Endothelial cell (in vitro differentiated cells): ENCODE data around the gene CD33. TPM values are rescaled to one million over a fixed set of nuclear protein-coding genes. Genes with fewer than 3 reads are reported as not detected.

Source experiments
- DNase-seq: peaks from one replicate; pipeline ENCODE4 v3.0.0; 2021; ENCODE audit warnings: low spot score
- H3K27ac Mint-ChIP-seq: one replicate; pipeline ENCODE4 v1.8.0; 2021; ENCODE audit warnings: mixed read lengths, inconsistent platforms; ENCODE audit not compliant: unreplicated experiment
- H3K27me3 Mint-ChIP-seq: one replicate; pipeline ENCODE4 v1.8.0; 2021; ENCODE audit warnings: mild to moderate bottlenecking, moderate library complexity, mixed read lengths, inconsistent platforms; ENCODE audit not compliant: unreplicated experiment
- H3K36me3 Mint-ChIP-seq: one replicate; pipeline ENCODE4 v1.8.0; 2021; ENCODE audit warnings: mild to moderate bottlenecking, low read depth, mixed read lengths, inconsistent platforms; ENCODE audit not compliant: unreplicated experiment
- H3K4me1 Mint-ChIP-seq: one replicate; pipeline ENCODE4 v1.8.0; 2021; ENCODE audit warnings: mild to moderate bottlenecking, mixed read lengths, inconsistent platforms; ENCODE audit not compliant: unreplicated experiment
- H3K4me3 Mint-ChIP-seq: one replicate; pipeline ENCODE4 v1.8.0; 2021; ENCODE audit warnings: mild to moderate bottlenecking, mixed read lengths, inconsistent platforms; ENCODE audit not compliant: unreplicated experiment
- H3K9me3 Mint-ChIP-seq: one replicate; pipeline ENCODE4 v1.8.0; 2021; ENCODE audit warnings: mixed read lengths, inconsistent platforms; ENCODE audit not compliant: unreplicated experiment
- CTCF ChIP-seq: fragments of 200-600 bp; sonication (generic); IDR thresholded peaks from one replicate; pipeline ENCODE4 v1.5.0; 2021; ENCODE audit warnings: antibody characterized with exemption; ENCODE audit not compliant: unreplicated experiment
- total RNA-seq: library from RNA; stranded (reverse); fragmentation: NEBNext Ultra II Directional; extraction: Animal tissue kit (Norgen Biotek cat#: 25700); gene quantifications from one replicate; pipeline ENCODE4 v1.2.1, GENCODE V29; 2021; ENCODE audit not compliant: unreplicated experiment

CD33 gene
- total RNA-seq, 1 donor from 2014 or later, result 21.7 TPM

DNA sequence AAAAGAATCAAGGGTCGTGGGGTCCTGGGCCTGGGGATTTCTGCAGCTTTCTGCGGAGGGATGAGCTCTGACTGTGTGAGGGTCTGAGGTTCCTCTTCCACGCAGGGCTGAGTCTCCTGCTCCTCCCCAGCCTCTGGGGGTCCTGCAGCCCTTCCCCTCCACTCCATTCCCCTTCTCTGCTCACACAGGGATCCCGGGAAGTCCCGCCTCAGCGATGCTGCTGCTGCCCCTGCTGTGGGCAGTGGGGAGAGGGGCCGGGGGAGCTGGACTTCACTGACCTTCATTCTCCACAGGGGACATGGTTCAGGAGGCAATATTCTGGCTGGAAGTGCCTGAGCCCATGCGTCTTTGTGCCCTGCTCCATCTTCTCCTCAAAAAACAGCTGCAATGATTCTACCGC is 26.2 kb upstream of the CD33 start:
- DNase-seq, result no peak

GRCh38 chr19:51200071-51200666 is 24.7 kb upstream of the CD33 start:
- Mint-ChIP-seq H3K36me3 (no peaks in the 10 kb centered on the region), H3K4me1 (peaks cover 12% of the 10 kb centered on the region), H3K27me3 (peaks cover 7% of the 10 kb centered on the region), H3K4me3 (no peak overlapping the region), H3K27ac (no peak overlapping the region), H3K9me3 (no peaks in the 10 kb centered on the region)
- TF ChIP-seq CTCF, result no peak
- DNase-seq, result no peak

More for the DNA sequence above, 26.2 kb upstream of the CD33 start:
- no peak for TF ChIP-seq CTCF
- Mint-ChIP-seq H3K4me3 (no peak overlapping the region), H3K36me3 (no peaks in the 10 kb centered on the region), H3K4me1 (peaks cover 7% of the 10 kb centered on the region), H3K27me3 (peaks cover 6% of the 10 kb centered on the region), H3K9me3 (no peaks in the 10 kb centered on the region), H3K27ac (no peak overlapping the region)

- H3K4me3 Mint-ChIP-seq, result no peak overlapping the region
- DNase-seq, result no peak
- no peak for TF ChIP-seq CTCF
- peaks cover 7% of the 10 kb centered on the region for H3K27me3 Mint-ChIP-seq
- H3K9me3 Mint-ChIP-seq, result no peaks in the 10 kb centered on the region
- H3K36me3 Mint-ChIP-seq, result no peaks in the 10 kb centered on the region
- no peak overlapping the region for H3K27ac Mint-ChIP-seq
- peaks cover 12% of the 10 kb centered on the region for H3K4me1 Mint-ChIP-seq
These were observed 23.2 kb upstream of the CD33 start for GRCh38 chr19:51201712-51202111.

DNA sequence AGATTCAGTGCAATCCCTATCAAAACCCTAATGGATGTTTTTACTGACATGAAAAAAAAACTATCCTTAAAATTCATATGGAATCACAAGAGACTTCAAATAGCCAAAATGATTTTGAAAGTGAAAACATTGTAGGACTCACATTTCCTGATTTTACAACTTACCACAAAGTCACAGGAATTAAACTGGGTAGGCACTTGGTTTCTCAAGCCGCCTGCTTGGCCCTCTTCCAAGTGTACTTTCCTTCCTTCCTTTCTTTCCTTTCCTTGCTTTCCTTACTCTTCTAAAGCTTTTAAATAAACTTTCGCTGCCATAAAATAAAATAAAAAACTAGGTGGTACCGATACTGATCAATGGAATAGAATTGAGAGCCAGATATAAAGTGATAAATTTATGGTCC is 21.0 kb upstream of the CD33 start:
- Mint-ChIP-seq H3K9me3 (no peaks in the 10 kb centered on the region), H3K27me3 (peaks cover 9% of the 10 kb centered on the region), H3K36me3 (no peaks in the 10 kb centered on the region), H3K4me3 (no peak overlapping the region), H3K27ac (no peak overlapping the region), H3K4me1 (peaks cover 12% of the 10 kb centered on the region)
- no peak for DNase-seq
- TF ChIP-seq CTCF, result no peak

DNA sequence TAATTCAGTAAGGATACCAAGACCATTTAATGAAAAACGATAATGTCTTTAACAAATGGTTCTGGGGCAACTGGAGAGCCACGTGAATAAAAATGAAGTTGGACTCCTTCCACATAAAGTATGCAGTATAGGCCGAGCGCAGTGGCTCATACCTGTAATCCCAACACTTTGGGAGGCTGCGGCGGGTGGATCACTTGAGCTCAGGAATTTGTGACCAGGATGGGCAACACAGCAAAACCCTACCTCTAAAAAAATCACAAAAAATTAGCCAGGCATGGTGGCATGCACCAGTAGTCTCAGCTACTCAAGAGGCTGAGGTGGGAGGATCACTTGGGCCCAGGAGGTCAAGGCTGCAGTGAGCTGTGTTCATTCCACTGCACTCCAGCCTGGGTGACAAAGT is 20.6 kb upstream of the CD33 start:
- no peak overlapping the region for H3K4me3 Mint-ChIP-seq
- H3K9me3 Mint-ChIP-seq, result no peaks in the 10 kb centered on the region
- H3K27me3 Mint-ChIP-seq, result peaks cover 9% of the 10 kb centered on the region
- H3K4me1 Mint-ChIP-seq, result peaks cover 12% of the 10 kb centered on the region
- H3K36me3 Mint-ChIP-seq, result no peaks in the 10 kb centered on the region
- TF ChIP-seq CTCF, result no peak
- no peak overlapping the region for H3K27ac Mint-ChIP-seq
- no peak for DNase-seq
